ENCODE data around the gene CATSPER4.
"Not testable (repeated sequence)": the region's sequence is repeated elsewhere in the genome, so short reads cannot be mapped to it uniquely, and the experiment has no call there.

Gene CATSPER4

GRCh38 chr1:26195805-26196204 is 5.4 kb downstream of the CATSPER4 start:
- no peak for DNase-seq (ENCODE audit: low read depth)

- no peak for DNase-seq (ENCODE audit: low read depth)
These were observed 6.9 kb downstream of the CATSPER4 start for GRCh38 chr1:26197301-26197700.

- no peak for DNase-seq (ENCODE audit: low read depth)
These were observed 7.4 kb downstream of the CATSPER4 start for GRCh38 chr1:26197813-26198212.

DNA sequence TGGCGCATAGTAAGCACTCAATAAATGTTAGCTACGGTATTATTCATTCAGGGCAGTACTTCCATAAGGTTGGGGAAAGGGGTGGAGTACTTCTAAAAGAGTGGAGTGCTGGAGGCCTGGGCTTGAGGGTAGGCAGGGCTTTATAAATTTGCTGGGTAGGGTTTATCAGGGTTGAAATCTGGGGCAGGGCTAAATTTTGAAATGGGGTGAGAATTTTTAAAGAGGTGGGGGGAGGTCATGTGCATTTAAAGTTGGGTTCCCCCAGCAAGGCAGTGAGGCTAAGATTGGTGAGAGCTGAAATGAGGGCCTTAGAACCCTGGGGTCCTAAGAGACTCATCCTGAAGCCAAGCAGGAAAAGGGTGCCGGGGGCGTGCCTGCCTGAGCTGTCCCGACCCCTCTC is 10.0 kb downstream of the CATSPER4 start:
- no peak for DNase-seq (ENCODE audit: low read depth)

GRCh38 chr1:26203642-26204318 is 13.4 kb downstream of the CATSPER4 start:
- DNase-seq (ENCODE audit: low read depth), result no peak

- no peak for DNase-seq (ENCODE audit: low read depth)
These were observed 19.9 kb downstream of the CATSPER4 start for GRCh38 chr1:26210147-26210870.

GRCh38 chr1:26212726-26213125 is 22.3 kb downstream of the CATSPER4 start:
- DNase-seq (ENCODE audit: low read depth), result no peak

DNA sequence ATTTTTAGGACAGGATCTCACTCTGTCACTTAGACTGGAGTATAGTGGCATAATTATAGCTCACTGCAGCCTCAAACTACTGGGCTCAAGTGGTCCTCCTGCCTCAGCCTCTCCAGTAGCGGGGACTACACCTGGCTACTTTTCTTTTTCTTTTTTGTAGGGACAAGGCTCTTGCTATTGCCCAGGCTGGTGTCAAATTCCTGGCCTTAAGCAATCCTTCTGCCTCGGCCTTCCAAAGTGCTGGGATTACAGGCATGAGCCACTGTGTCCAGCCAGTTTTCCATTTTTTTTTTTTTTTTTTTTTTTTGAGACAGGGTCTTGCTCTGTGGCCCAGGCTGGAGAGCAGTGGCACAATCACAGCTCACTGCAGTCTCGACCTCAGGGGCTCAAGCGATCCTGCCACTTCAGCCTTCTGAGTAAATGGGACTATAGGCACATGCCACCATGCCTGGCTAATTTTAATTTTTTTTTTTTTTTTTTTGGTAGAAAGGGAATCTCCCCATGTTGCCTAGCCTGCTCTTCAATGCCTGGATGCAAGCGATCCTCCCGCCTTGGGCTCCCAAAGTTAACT is 23.0 kb downstream of the CATSPER4 start:
- DNase-seq (ENCODE audit: low read depth), result no peak

- no peak for DNase-seq (ENCODE audit: low read depth)
These were observed 24.8 kb downstream of the CATSPER4 start for GRCh38 chr1:26215246-26215645.

DNA sequence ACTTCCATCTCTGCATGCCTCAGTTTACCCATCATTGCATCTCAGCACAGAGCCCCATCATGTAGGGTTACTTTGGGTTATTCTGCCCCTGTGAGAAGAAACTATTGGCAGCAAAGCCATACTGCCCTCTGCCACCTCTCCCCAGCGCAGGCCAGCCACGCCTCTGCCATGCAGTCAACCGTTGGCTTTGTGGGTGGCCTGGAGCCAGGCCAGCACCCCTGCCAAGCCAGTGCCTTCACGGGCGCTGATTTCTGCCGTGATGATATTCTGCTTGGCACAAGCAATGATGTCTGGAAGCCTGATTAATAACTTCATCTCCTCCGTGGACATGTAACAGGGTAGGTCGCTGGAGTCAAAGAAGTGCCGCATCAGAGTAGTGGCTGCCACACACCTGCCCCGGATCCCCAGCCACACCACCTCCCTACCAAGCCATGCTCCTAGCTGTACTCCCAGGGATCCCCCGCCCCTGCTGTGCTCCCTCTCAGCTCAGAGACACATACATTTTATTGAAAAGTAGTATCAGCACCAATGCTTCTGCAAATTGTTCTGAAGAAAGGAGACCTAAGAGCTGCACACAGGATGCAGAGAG is 28.6 kb downstream of the CATSPER4 start:
- no peak for DNase-seq (ENCODE audit: low read depth)

DNA sequence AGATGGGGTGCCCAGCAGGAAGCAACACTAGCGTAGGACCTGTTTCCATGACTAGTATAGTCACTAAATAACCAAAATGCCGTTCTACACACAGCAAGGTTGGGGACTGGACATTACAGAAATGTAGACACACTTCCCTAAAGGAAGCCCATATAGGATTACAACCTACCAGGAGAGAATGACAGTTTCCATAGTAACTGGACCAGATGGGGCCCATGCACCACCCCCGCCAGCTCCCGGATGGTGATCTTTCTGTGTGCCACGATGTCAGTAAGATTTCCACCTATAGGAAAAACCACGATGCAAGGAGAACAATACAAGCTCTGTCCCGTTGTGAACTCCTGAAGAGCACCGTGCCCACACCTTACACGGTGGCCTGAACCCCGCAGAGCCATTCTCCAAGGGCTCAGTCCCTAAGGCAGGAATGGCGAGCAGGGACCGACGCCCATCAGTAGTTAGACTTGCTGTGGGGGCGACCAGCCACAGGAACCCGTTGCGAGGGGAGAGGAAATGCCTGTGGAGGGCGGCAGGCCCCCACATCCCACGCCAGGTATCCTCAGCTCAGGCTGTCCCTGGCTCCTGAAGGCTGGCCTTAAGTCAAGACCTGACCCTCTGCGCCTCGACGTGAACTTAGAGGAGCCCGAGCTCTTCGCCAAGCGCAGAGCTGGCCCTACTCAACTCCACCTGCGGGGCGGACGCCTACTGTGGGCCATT is 30.0 kb downstream of the CATSPER4 start:
- no peak for DNase-seq (ENCODE audit: low read depth)

- DNase-seq (ENCODE audit: low read depth), result no peak
These were observed 30.7 kb downstream of the CATSPER4 start for GRCh38 chr1:26221094-26221493.

GRCh38 chr1:26224606-26225005 is 34.2 kb downstream of the CATSPER4 start:
- DNase-seq (ENCODE audit: low read depth), result no peak

DNA sequence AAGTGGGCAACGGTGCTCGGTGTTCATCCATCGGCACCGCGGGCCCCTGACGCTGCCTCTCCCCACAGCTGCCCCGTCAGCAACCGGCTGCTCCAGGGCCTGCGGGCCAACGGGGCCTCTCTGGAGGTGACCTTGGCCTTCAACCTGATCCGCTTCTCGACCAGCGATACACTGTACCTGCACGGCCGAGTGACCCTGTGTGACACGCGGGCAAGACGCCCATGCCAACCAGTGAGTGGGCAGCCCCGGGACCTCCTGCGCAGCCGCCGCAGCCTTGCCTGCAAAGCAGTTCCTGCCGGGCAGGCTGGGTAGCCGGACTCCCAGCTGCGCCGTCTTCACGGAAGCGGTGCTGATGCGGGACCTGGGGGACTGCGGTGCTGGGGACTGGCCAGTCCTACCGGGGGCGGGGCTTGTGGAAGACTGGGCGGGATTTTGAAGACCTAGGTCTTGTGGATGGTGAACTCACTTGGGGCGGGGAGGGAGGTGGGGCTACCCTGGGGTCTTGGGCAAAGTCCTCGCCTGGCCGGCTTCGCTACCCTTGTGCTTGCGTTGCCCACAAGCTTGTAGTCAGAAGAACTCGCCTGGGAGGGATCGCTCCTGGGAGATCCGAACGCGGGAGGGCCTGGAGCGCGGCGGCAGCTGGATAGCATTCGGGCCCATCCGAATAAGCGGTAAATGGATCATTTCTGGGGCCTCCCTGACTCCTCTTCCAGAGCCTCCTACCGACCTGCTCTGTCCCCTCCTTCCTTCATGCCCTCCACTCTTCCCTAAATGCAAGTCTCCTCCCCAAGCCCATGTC is 34.8 kb downstream of the CATSPER4 start:
- DNase-seq (ENCODE audit: low read depth), result no peak

GRCh38 chr1:26230682-26231081 is 40.3 kb downstream of the CATSPER4 start:
- not testable (repeated sequence) for DNase-seq (ENCODE audit: low read depth)

- peak; percentile 97 for DNase-seq (ENCODE audit: low read depth)
These were observed 43.7 kb downstream of the CATSPER4 start, which contains the start of gene CEP85 for GRCh38 chr1:26233903-26234643. TSS of gene CEP85 (plus strand) at chr1:26234200. CDS start at chr1:26239784, 5,584 bp downstream.

DNA sequence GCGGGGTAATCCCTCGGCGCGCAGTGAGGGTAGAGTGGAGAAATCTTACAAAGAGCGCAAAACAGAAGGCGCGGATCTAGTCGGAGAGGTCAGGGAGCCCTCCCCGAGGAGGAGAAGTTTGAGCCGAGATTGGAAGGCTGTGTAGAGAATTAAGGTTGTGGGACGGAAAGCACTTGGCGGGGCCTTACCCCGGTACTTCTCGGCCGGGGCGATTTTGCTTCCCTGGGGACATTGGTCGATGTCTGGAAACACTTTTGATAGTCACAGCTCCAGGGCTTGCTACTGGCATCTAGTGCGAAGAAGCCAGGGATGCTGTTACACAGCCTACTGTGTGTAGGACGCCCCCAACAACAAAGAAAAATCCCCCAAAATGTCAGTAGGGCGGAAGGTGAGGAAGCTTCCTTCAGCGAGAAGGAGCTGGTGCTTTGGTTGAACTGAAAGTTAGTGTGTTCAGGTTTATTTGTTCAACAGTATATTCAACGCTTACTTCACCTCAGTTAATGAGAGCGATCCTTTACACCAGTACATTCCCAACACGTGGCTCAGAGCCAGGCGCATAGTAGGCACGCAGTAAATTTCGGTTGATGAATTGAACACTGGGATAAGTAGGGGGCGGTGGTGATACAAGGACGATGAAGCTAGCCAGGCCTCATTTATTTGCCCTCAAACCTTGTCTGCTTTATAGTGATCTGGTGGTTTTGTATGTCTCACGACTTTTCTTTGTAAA is 44.4 kb downstream of the CATSPER4 start:
- no peak for DNase-seq (ENCODE audit: low read depth)

GRCh38 chr1:26237230-26237966 is 47.0 kb downstream of the CATSPER4 start:
- no peak for DNase-seq (ENCODE audit: low read depth)

- no peak for DNase-seq (ENCODE audit: low read depth)
These were observed 49.5 kb downstream of the CATSPER4 start for GRCh38 chr1:26239936-26240335.
